Fibroblast of the aortic adventitia (primary cell): ENCODE measurements around the gene ST8SIA4. TPM values are rescaled to one million over a fixed set of nuclear protein-coding genes. Genes with fewer than 3 reads are reported as not detected.

Source experiments
- DNase-seq: peaks from one replicate; pipeline ENCODE4 v3.0.0-alpha.2; 2010; ENCODE audit warnings: low read depth
- H3K4me3 ChIP-seq: 2 replicates; pipeline ENCODE4 v1.5.1; 2011; ENCODE audit warnings: low read depth, mild to moderate bottlenecking, control low read depth, low read length, moderate library complexity
- total RNA-seq: library from RNA; depleted of rRNA; stranded (reverse); fragments of >200 nt; gene quantifications from 2 replicates; pipeline ENCODE4 v1.2.3, GENCODE V29; 2012; ENCODE audit warnings: low replicate concordance
- TF ChIP-seq, protein P1 (sequence below): IDR thresholded peaks from 2 replicates; pipeline ENCODE4 v1.5.1; 2011; ENCODE audit warnings: mild to moderate bottlenecking, low read length, control low read depth, inconsistent platforms; ENCODE audit not compliant: insufficient read depth

ST8SIA4 gene
- total RNA-seq, 1 donor, result 0.54 TPM

DNA sequence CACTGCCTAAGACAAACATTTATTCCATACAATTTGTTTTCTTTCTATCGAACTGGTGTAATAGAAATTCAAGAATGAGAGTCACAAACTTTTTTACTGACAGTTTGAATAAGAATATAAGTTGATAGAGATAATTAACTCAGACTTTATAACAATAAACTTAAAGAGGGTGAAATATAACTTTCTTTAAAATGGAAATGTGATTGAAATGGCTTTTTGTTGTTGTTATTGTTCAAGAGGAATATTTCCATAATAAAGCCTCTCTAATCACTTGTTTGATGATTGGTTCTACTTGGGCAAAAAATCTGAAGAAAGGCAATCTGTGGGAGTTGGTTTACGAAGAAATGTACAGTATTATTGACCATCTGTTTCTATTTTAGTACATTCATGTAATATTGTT lies 79.3 kb downstream of the ST8SIA4 start:
- no peak for DNase-seq

DNA sequence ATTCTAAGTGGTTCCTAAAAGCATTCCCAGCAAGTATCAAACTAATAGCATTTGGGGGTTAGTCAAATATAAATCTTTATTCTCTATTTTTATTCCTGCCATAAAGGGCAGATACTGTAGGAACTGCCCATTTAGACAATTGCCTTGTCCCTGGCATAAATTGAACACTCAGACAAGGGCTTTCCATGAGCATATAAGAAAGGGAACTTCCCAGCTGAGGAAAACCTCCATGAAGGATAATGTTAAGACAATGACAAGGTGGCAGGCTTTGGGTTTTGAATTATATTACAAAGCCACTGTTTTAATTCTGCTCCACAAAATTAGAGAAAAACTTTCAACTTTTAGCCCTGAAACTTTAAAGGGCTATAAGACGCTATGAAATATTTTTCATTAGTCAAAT lies 81.3 kb downstream of the ST8SIA4 start:
- no peak overlapping the region for H3K4me3 ChIP-seq
- TF ChIP-seq, protein P1, sequence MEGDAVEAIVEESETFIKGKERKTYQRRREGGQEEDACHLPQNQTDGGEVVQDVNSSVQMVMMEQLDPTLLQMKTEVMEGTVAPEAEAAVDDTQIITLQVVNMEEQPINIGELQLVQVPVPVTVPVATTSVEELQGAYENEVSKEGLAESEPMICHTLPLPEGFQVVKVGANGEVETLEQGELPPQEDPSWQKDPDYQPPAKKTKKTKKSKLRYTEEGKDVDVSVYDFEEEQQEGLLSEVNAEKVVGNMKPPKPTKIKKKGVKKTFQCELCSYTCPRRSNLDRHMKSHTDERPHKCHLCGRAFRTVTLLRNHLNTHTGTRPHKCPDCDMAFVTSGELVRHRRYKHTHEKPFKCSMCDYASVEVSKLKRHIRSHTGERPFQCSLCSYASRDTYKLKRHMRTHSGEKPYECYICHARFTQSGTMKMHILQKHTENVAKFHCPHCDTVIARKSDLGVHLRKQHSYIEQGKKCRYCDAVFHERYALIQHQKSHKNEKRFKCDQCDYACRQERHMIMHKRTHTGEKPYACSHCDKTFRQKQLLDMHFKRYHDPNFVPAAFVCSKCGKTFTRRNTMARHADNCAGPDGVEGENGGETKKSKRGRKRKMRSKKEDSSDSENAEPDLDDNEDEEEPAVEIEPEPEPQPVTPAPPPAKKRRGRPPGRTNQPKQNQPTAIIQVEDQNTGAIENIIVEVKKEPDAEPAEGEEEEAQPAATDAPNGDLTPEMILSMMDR, result no peak
- DNase-seq, result no peak

More for the DNA sequence above, 79.3 kb downstream of the ST8SIA4 start:
- TF ChIP-seq, protein P1, result no peak
- H3K4me3 ChIP-seq, result no peak overlapping the region

DNA sequence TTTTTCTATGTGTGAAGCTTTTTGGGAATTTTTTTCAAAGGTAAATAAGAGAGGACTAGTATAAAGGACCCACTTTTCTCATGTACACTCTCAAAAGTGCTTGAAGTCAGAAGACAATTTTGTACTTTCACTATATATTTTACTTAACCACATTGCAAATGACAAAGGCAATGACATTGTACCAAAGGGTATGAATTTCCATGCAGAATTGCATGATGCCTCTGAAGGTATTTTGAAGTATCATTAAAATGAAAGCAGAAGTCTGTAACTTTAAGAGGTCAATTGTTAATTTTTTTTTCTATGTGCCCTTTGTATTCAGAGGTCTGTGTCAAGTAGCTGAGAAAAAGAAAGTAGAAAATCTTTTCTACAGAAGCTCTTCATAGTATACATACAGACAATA lies 84.7 kb downstream of the ST8SIA4 start:
- DNase-seq, result no peak
- no peak overlapping the region for H3K4me3 ChIP-seq
- TF ChIP-seq, protein P1, result no peak

DNA sequence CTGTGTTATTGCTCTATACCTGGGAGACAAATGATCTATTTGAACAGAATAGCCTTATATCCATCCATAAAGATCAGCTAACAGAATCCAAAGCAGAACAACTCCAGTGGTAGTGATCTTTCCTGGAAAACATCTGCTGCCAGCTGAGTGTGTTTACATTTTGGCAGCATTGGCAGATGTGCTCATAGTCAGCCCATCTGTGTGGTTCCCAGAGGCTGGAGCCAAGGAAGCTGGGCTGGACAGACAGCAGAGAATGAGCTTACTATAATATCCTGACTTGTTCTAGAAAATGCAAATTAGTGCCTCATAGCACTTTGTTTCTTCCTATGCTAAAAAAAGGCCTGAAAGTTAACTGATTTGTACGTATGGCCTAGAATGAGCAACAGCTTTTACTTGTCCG lies 99.7 kb downstream of the ST8SIA4 start:
- TF ChIP-seq, protein P1, result no peak
- DNase-seq, result peak; percentile 54
- no peak overlapping the region for H3K4me3 ChIP-seq

DNA sequence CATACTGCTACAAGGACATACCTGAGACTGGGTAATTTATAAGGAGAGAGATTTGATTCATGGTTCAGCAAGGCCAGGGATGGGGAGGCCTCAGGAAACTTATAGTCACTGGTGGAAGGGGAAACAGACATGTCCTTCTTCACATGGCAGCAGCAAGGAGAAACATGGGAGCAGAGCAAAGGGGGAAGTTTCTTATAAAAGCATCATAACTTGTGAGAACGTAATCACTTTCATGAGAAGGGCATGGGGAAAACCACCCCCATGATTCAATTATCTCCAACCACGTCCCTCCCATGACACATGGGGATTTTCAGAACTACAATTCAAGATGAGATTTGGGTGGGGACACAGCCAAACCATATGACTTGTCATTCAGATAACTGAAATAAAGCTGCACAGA lies 100.9 kb downstream of the ST8SIA4 start:
- TF ChIP-seq, protein P1, result no peak

DNA sequence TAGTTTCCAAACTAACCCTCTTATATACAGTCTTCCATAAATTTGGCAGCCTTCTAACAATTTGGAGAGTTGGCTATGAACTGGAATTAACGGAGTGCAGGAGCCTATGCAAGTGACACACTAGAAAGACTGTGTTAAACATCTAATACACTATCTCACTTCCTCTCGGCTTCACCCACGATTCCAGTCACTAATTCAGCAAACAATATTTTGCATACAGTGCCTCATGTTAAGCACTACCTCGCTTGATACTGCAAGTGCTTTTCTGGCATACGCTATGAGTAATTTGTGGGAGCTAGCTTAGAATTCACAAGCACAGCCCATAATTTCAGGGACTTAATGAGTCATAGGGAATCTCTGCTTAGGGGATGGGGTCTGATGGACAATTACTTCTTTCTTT lies 102.5 kb downstream of the ST8SIA4 start:
- TF ChIP-seq, protein P1, result no peak
- DNase-seq, result no peak
- no peak overlapping the region for H3K4me3 ChIP-seq

More for the DNA sequence above, 100.9 kb downstream of the ST8SIA4 start:
- DNase-seq, result no peak
- H3K4me3 ChIP-seq, result no peak overlapping the region

DNA sequence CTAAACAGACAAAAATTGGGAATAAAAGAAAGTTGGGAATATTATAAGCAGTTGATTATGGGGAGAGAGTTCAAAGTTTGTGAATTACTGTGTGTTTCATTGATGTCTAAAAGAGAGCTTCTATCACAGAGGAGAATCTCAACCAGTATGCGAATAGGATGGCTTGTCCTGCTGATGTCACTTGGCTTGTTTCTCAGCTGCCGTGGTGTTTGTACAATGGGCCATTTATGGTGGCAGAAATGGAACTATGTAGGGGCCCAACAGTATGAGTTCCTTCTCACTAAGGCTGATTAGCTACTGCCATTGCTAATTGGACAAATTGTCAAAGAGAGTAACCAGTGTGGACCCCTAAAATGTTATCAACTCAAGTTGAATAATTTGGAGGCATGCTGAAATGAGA lies 103.9 kb downstream of the ST8SIA4 start:
- TF ChIP-seq, protein P1, result no peak
- no peak for DNase-seq
- H3K4me3 ChIP-seq, result no peak overlapping the region
